GM12864 (cell line): ENCODE measurements around the gene LHX5.

Experiments used
- DNase-seq: peaks from one replicate; pipeline ENCODE4 v3.0.0-alpha.2; 2011; ENCODE audit warnings: low read depth
- H3K4me3 ChIP-seq: 2 replicates; pipeline ENCODE4 v1.5.1; 2011; ENCODE audit warnings: mild to moderate bottlenecking, low read depth, low read length, control low read depth
- TF ChIP-seq, protein P1 (sequence below): IDR thresholded peaks from 2 replicates; pipeline ENCODE4 v1.5.1; 2011; ENCODE audit warnings: low read depth, mild to moderate bottlenecking, moderate library complexity, low read length, control low read depth, inconsistent platforms; ENCODE audit errors: missing control alignments

LHX5 gene

DNA sequence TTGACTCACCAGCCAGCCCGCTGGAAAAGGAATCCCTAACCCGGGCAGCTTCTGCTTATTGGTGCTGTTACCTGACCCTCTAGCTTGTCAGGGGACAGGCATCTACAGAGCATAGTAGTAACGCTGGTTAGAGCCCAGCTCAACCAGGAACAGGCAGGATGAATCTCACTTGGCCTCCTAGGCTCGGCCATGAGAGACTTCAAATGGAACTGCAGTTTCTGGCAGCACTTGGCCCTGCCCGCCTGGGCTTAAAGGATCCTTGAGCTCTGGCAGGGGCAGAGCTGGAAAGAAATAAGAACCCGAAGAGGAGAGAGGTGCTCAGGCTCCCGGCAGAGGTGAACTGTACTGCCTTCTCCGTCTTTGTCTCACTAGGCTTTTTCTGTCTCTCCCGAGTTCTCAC, 2.3 kb upstream of the LHX5 start:
- DNase-seq: no peak
- H3K4me3 ChIP-seq: no peak overlapping the region; the same call in 1 of the 2 replicates
- TF ChIP-seq, protein P1, sequence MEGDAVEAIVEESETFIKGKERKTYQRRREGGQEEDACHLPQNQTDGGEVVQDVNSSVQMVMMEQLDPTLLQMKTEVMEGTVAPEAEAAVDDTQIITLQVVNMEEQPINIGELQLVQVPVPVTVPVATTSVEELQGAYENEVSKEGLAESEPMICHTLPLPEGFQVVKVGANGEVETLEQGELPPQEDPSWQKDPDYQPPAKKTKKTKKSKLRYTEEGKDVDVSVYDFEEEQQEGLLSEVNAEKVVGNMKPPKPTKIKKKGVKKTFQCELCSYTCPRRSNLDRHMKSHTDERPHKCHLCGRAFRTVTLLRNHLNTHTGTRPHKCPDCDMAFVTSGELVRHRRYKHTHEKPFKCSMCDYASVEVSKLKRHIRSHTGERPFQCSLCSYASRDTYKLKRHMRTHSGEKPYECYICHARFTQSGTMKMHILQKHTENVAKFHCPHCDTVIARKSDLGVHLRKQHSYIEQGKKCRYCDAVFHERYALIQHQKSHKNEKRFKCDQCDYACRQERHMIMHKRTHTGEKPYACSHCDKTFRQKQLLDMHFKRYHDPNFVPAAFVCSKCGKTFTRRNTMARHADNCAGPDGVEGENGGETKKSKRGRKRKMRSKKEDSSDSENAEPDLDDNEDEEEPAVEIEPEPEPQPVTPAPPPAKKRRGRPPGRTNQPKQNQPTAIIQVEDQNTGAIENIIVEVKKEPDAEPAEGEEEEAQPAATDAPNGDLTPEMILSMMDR: no peak

DNA sequence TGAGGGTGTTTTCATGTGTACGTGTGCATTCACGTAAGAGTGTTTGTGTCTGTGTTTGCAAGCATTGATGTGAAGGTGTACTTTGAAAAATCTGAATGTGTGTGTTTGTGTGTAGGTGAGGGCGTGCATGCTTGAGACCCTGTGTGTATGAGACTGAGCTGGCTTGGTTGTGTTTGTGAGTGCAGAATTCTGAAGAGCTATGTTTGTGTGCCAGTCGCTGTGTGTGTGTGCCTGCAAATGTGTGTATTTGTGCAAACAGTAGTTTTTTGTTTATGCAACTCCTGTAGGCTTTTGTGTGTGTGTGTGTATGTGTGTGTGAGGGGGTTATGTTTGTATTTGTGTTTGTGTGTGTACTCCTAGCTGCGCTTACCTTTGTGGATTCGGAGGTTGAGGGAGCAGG, 1.7 kb upstream of the LHX5 start:
- DNase-seq: no peak
- TF ChIP-seq, protein P1: no peak
- H3K4me3 ChIP-seq: no peak overlapping the region

DNA sequence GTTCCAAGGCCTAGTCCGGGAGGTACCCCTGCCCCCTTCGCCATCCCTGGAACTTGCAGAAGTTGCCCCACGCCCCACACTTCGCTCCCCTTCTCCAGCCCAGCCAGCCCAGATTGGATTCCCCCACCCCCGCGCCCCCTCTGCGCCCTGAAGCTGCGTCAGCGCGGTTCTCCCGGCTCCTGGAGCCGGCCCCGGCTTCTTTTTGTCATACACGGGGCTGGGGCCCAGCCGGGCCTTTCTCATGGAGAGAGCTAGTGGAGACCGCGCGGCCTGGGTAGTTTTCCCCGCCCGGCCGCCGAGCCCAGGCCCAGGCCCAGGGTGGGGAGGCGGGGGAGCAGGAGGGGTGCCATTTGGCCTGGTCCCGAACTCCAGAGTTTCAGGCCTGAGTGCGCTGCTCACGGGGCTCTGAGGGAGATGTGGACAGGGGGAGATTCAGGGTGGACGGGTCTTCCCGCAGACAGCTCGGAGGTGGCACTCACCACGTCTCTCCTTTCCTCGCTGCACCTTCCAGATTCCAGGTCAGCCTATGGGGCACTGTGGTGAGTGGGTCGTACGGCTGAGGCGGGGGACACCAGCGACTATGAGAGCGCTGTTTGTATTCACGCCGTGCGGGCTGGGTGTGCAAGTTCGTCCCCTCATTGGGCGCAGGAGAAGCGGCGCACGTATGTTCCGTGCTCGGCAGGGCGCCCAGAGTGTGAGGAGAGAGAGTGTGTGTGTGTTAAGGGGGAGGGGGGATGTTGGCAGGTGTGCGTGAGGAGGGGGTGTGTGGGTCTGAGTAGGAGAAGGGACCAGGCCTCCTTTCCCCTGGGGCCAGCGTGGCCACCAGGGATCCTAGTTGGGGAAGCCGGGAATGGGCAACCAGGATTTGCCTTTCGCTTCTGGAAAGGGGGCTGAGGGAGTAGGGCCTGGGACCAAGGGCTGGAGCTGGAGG, 785 bp upstream of the LHX5 start:
- H3K4me3 ChIP-seq: no peak overlapping the region
- no peak for DNase-seq
- TF ChIP-seq, protein P1: no peak

GRCh38 chr12:113470871-113471618, 626 bp downstream of the LHX5 start:
- TF ChIP-seq, protein P1: no peak
- DNase-seq: no peak
- H3K4me3 ChIP-seq: no peak overlapping the region

GRCh38 chr12:113469949-113470743, 1.5 kb downstream of the LHX5 start:
- no peak overlapping the region for H3K4me3 ChIP-seq
- DNase-seq: no peak
- TF ChIP-seq, protein P1: no peak

GRCh38 chr12:113469224-113469948, 2.3 kb downstream of the LHX5 start:
- no peak for DNase-seq
- TF ChIP-seq, protein P1: no peak
- H3K4me3 ChIP-seq: no peak overlapping the region
